ENCODE measurements around the gene ZNF792.
A peak's percentile ranks its signal among the peaks of the same experiment; 100 is the strongest.
"Not testable (repeated sequence)": the region's sequence is repeated elsewhere in the genome, so short reads cannot be mapped to it uniquely, and the experiment has no call there.

ZNF792 gene

GRCh38 chr19:34998777-34999497, 34.9 kb upstream of the ZNF792 start:
- DNase-seq, result no peak

- not testable (repeated sequence) for DNase-seq
Measured at GRCh38 chr19:34998224-34998623, 34.2 kb upstream of the ZNF792 start.

DNA sequence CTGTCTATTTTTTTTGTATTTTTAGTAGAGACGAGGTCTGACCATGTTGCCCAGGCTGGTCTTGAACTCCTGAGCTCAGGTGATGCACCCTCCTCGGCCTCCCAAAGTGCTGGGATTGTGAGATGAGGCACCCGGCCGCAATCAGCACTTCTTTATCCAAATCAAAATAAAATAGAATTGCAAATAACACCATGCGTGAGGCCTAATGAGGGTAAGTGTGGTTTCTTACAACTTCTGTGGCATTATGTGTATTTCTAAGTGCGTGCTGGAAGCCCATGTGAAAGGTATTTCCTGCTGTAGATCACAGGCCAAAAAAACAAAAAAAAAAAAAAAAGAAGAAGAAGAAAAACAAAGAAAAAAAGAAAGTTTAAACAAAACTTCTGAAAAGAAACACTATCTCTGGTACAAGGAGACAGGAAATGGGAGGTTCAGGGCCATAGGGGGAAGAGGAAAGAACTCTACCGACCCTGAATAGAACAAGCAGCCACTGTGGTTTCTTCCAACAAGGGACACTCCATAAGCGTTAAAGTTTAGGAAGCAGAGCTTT, 33.1 kb upstream of the ZNF792 start:
- no peak for DNase-seq

DNA sequence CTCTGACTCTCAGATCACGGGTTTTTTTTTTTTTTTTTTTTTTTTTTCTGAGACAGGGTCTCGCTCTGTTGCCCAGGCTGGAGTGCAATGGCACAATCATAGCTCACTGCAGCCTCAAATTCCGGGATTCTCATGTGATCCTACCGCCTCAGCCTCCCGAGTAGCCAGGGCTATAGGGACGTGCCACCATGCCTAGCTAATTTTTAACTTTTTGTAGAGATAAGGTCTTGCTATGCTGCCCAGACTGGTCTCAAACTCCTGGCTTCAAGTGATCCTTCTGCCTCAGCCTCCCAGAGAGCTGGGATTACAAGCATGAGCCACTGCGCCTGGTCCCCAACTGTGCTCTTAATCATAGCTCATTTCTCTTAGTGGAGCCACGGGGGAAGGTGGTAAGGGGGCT, 31.5 kb upstream of the ZNF792 start:
- no peak for DNase-seq

DNA sequence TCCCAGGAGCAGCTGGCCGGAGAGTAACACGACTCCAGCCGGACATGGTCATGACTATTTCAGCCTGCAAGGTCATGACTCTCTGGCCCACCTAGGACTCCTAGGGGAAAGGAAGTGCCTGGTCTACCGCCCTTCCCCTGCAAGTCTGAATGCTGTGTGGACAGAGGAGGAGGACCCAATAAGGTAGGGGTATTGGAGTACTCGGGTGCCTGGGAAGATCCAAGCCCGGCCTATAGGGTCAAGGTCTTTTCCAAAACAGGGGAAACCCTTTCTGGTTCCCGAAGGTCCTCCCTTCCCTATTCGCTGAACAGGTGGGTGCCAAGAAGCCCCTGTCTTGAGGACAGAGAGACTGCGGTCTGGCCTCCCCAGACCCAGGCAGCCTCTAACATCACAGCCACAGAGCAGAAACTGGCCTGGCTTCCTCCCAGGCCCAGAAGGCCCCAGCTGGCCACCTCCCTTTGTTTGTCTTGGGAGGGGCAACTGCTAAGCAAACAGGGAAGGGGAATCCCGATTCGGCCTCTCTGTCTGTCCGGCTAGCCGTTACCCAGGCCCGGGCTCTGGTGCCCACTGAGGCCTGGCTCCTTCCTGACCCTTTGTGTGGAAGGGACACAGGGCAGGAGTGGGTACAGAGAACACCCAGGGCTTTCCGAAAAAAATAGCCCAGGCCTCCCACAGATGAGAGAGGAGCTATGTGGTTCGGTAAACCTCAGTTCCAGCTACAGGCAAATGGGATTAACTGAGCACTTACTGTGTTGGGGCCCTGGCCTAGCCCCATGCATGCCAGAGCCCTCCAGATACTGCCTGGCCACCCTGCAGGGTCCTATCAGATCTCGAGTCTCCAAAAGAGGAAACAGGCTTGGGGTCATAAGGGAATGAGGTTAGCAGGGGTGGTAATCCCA, 30.9 kb upstream of the ZNF792 start:
- DNase-seq, result no peak

GRCh38 chr19:34994286-34994642, 30.2 kb upstream of the ZNF792 start:
- DNase-seq, result no peak

- DNase-seq, result peak; percentile 52
Measured at GRCh38 chr19:34992582-34992981, 28.6 kb upstream of the ZNF792 start.

- DNase-seq, result no peak
Measured at GRCh38 chr19:34991542-34992333, 27.7 kb upstream of the ZNF792 start.

GRCh38 chr19:34990578-34991192, 26.7 kb upstream of the ZNF792 start:
- DNase-seq, result no peak

DNA sequence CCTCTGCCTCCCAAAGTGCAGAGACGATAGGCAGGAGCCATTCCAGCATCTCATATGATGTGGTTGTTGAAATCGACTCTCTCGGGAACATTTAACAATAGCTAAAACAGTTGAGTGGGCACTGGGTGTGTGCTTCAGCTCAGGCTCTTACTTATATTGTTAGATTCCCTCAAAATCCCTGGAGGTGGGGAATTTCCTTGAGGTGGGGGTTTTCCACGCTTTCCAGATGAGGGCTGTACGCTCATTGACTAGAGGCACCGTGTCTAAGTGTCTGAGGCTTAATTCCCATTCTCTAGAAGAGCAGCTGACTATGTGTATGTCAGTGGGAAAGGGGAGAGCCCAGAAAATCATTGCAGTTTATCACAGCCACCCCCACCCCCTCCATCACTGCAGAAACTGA, 25.3 kb upstream of the ZNF792 start:
- no peak for DNase-seq

DNA sequence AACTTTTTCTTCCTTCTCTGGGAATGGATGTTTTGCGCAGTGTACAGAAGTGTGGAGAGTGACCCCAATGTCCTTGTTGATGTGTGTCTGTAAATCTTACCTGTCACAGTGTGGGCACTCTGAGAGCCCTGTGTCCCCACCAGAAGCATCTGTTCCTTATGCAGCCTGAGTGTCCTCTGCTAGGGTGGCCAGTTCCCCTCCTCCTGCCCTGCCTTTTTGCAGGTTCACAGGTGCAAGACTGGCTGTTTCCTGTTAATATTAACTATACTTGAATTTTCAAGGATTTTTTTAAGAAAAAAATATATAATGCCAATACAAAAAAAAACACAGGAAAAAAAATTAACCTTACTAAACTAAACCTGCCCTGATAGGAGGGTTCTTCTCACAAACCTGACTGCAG, 24.1 kb upstream of the ZNF792 start:
- no peak for DNase-seq

DNA sequence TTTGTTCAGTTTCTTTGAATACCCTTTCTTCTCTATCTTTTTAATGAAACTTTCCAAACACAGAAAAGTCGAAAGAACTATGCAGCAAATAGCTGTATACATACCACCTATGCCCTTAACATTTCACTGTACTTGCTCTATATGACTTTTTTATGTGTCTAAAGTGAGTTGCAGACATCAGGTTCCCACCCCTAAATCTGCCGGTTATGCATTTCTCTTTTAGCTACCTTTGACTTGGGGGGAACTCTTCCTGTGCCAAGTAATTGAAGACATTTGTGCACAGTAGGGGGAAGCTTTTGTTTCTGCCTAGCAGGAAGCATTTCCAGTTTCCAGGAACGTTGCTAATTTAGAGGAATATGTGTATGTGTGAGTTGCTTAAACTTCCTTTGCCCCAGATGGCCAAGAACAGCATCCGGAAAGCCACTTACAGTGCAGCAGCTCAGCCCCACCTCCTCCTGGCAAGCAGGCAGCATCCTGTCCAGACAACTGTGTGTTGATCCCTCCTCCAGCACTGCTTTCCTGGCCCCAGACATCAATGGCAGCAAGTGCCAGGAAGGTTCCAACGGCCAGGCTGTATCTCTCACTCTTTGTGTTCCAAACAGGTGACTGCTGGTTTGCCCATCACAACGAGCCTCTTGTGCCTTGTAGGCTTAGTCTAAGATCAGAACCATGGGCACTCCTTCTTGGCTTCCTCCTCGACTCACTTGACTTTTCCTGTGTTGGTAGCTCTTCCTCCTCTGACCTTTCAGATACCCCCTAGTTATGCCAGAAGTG, 21.4 kb upstream of the ZNF792 start:
- DNase-seq, result peak; percentile 34

DNA sequence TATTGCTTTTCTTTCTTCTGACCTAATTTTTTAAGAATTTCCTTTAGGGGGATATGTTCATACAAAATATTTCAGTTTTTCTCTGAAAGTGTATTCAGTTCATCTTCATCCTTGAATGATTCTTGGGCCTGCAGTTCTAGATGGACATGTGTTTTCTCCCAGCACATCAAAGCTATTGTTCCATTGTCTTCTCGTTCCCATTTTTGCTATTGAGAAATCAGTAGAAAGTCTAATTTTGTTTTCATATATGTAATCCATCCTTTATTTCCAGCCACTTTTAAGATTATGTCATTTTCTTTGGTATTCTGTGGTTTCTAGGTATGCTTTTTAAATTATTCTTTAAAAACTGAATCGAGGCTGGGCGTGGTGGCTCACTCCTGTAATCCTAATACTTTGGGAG, 20.3 kb upstream of the ZNF792 start:
- DNase-seq, result no peak

- no peak for DNase-seq
Measured at GRCh38 chr19:34983786-34984185, 19.8 kb upstream of the ZNF792 start.

DNA sequence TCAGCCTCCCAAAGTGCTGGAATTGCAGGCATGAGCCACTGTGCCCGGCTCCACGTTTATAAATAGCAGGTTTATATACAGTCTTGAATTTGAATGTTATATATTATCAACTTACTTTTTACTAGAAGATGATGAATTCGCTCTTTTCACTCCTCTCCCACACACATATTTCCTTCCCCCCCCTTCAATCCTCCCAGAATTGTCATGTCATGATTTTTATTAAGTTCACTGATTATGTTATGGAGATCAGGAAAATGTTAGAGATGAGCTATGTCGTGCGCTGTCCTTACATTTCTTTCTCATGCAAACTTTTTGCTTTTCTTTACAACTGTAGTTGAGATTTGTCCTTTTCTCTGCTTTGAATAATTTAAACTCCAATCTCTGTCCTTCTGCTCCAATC, 18.2 kb upstream of the ZNF792 start:
- no peak for DNase-seq

- no peak for DNase-seq
Measured at GRCh38 chr19:34979819-34980640, 16.0 kb upstream of the ZNF792 start.

DNA sequence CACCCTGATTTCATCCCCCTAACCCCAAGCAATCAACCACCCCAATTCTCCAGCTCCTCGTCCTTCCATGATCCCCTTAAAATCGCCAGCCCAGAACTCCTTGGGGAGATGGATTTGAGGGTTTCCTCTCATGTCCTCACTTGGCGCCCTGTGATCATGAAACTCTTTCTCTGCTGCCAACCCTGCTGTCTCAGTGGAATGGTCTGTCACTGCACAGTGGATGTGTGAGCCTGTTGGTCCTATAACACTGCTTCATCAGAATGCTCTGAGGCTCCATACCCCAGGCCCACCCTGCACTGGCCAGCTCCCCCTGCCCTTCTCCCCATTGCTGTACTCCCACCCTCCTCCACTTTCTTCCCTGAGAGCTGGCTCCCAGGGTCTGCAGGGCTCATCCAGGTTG, 12.6 kb upstream of the ZNF792 start:
- no peak for DNase-seq

DNA sequence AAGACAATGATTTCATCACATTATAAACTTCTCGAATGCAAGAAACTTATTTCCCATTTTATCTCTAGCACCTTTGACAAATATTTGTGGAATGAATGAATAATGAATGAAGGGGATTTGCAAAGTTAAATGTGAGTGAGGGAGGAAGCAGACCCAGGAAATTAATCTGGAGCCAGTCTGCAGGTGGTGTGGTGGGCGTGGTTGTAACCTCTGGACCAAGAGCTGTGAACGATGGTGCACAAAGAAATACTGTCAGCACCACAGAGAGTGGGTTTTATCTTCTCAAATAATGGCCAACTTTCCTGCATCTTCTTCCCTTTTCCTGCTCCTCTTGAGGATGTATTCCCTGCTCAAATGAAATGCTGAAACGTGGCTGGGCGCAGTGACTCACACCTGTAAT, 11.0 kb upstream of the ZNF792 start:
- no peak for DNase-seq

DNA sequence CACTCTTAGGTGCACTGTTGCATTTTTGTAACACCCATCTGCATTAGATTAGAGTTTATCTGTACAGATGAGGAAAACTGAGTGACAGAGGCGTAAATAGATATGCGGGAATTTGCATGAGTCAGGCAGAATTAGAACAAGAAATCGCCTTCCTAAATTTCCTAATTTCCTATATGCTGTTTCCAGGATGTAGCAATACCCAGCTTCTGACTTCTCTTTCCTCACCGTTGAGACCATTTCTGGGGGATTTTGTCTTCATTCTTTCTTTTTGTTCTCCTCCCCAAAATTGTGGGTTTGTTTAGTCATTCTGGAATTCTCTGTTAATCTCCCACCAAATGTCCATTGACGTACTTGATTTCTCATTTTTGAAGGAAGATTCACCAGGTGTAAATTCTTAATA, 10.6 kb upstream of the ZNF792 start:
- DNase-seq, result no peak

DNA sequence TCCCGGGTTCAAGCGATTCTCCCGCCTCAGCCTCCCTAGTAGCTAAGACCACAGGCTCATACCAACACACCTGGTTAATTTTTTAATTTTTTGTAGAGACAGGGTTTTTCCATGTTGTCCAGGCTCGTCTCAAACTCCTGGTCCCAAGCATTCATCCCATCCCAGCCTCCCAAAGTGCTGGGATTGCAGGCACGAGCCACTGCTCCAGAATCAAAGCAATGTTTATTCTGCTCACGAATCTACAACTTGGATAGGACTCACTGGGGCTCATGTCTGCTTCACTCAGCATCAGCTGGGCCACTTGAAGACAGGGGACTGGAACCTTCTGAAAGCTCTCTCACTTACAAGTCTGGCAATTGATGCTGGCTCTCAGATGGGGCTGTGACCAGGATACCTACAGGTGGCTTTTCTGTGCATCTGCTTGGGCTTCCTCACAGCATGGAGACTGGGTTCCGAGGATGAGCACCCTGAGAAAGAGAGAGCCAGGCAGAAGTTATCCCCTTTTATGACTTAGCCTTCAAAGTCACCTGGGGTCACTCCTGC, 8.2 kb upstream of the ZNF792 start:
- DNase-seq, result no peak

Data from activated gamma-delta T cell treated with Interleukin-2 at 50 U/mL for 16 hours (primary cell).